HUES6 (cell line): ENCODE results near the gene FCHO2.

Experiments used
- H3K27ac ChIP-seq: 2 replicates; pipeline ENCODE4 v1.7.0; 2013; ENCODE audit warnings: low read depth, mild to moderate bottlenecking, low read length, inconsistent platforms
- H3K27me3 ChIP-seq: 2 replicates; pipeline ENCODE4 v1.6.1; 2013; ENCODE audit warnings: low read length; ENCODE audit not compliant: control insufficient read depth, insufficient read depth
- H3K36me3 ChIP-seq: 2 replicates; pipeline ENCODE4 v1.6.1; 2013; ENCODE audit warnings: low read length; ENCODE audit not compliant: control insufficient read depth, insufficient read depth
- H3K4me1 ChIP-seq: 2 replicates; pipeline ENCODE4 v1.6.1; 2013; ENCODE audit warnings: low read length; ENCODE audit not compliant: control insufficient read depth, insufficient read depth
- H3K4me3 ChIP-seq: 2 replicates; pipeline ENCODE4 v1.5.1; 2013; ENCODE audit warnings: low read depth, low read length
- H3K9ac ChIP-seq: one replicate; pipeline ENCODE4 v1.6.1; 2013; ENCODE audit warnings: mild to moderate bottlenecking, low read length
- H3K9me3 ChIP-seq: 2 replicates; pipeline ENCODE4 v1.6.1; 2013; ENCODE audit warnings: low read depth, low read length; ENCODE audit not compliant: control insufficient read depth, insufficient read depth

Gene FCHO2

DNA sequence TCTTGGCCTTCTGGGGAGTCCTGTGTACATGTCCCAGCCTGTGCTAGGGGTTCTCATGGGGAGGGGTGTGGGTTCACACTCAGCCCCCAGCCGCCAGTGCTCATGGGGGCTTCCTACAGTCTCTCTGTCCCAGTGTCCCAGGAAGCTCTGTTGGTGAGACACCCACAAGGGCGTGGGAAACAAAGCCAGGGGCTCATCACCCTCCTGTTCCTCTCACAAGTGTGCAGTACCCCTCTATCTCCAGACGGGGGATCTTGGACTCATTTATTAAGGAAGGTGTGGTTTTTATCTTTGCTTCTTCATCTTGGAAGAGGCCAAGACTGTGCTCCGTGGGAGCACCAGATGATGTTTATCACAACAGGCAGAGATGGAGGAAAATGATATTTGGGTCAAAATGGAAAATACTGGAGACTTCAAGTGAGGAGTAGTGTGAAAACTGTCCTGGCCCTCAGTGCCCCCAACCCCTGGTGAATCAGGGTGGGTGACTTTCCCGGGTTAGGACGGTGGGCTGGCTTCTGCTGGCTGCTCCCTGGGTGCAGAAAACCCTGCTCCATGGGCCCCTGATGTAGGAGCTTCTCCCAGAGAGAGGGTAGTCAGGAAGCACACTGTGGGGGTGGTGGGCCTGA lies 179.7 kb downstream of the FCHO2 start:
- Histone ChIP-seq H3K27me3 (0 out of 2 replicates have a peak, but pooled peaks cover 3% of the 10 kb centered on the region), H3K4me1 (peaks cover 24% of the 10 kb centered on the region), H3K9me3 (no peaks in the 10 kb centered on the region), H3K36me3 (no peaks in the 10 kb centered on the region), H3K27ac (no peak overlapping the region), H3K4me3 (no peak overlapping the region), H3K9ac (no peak overlapping the region)

DNA sequence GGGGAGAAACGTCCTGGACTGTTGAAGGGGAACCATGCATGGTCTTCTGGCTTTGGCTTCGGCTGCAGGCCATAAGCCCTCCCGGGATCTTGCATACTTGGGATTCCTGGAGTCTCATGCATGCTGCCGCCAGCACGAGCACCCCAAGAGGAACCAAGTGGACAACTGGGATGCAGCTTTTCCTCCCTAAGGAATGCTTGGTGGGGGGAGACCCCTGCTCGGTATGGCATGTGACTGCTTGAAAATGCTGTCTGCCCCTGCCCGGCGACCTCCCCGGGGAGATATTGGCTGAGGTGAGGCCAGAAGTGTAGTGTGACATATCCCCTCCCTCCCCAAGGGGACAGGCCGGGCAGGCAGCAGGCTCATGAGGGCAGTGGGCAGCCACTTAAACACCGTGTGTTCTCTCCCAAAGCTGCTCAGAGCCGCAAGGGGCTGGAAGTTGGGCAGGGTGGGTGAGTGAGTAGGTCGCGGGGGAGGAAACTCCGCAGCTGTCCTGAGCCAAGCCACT lies 180.3 kb downstream of the FCHO2 start:
- Histone ChIP-seq H3K4me3 (no peak overlapping the region), H3K36me3 (no peaks in the 10 kb centered on the region), H3K4me1 (peaks cover 18% of the 10 kb centered on the region), H3K27me3 (0 out of 2 replicates have a peak, but pooled peaks cover 3% of the 10 kb centered on the region), H3K9ac (no peak overlapping the region), H3K9me3 (no peaks in the 10 kb centered on the region), H3K27ac (no peak overlapping the region)

DNA sequence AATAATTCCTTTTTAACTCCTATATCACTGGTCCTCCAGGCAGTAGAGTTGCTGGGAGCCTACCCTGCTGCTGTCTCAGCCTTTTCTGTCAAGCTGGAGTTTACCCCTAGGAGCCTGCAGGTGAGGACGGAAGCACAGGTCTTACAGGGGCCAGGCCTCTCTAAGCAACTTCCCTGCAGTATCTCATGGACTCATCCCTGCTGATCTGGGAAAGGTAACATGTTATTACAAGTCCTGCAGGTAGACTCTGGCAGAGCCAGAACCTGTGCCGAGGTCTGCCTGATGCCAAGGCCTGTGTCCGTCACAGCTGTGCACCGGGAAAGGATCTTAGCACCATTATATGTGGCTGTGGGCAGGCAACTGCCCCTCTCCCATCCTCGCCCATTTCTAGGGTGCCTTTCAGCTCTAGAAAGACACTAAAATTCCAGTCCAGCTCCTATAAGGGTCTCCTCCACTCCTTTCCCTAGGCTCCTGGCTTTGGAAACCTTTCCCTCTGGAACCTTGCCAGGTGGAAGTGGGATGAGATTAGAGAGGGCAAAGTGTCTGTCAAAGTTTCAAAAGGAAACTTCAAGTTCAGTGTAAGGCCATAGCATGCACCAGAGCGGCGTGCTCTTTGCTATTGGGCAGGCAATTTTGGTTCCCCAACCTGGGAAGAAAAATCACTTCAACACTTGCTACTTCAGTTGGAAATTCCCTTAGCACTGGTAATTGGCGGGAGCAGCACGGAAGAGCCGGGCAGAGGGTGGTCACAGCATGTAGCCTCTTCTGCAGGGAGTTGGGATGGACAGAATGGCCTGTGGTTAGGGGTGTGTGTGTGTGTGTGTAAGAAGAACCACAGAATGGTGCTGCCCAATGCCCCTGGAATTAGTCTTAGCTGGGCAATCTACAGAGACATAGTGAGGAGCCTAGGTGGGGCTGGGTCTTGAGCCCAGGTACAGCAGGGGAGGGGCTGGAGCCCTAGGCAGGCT lies 182.0 kb downstream of the FCHO2 start:
- Histone ChIP-seq H3K27me3 (0 out of 2 replicates have a peak, but pooled peaks cover 3% of the 10 kb centered on the region), H3K27ac (no peak overlapping the region), H3K9me3 (no peaks in the 10 kb centered on the region), H3K9ac (no peak overlapping the region), H3K4me1 (peaks cover 18% of the 10 kb centered on the region), H3K36me3 (no peaks in the 10 kb centered on the region), H3K4me3 (no peak overlapping the region)

DNA sequence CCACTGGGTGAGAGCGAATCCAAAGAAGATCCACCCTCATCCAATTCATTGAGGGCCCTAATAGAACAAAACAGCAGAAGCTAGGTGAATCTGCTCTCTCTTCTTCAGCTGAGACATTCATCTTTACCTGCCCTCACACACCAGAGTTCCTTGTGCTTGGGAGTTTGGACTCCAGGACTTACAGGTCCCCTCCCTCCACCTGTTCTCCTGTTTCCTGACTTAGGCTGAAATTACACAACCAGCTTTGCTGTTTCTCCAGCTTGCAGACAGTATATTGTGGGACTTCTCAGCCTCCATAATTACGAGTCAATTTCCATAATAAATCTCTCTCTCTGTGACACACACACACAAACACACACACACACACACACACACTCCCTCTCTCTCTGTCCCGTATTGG lies 183.6 kb downstream of the FCHO2 start:
- H3K4me1 ChIP-seq, result peaks cover 18% of the 10 kb centered on the region

More for the DNA sequence above, 183.6 kb downstream of the FCHO2 start:
- no peak overlapping the region for H3K27ac ChIP-seq
- no peaks in the 10 kb centered on the region for H3K36me3 ChIP-seq
- H3K9me3 ChIP-seq, result no peaks in the 10 kb centered on the region
- no peak overlapping the region for H3K4me3 ChIP-seq
- no peak overlapping the region for H3K9ac ChIP-seq
- H3K27me3 ChIP-seq, result 0 out of 2 replicates have a peak, but pooled peaks cover 3% of the 10 kb centered on the region
